ENCODE measurements around the gene TMSB10. TPM values are rescaled to one million over a fixed set of nuclear protein-coding genes. Genes with fewer than 3 reads are reported as not detected.
A peak's percentile ranks its signal among the peaks of the same experiment; 100 is the strongest.

The TMSB10 gene
- total RNA-seq, 1 experiment from 2014 or later: 869 TPM

DNA sequence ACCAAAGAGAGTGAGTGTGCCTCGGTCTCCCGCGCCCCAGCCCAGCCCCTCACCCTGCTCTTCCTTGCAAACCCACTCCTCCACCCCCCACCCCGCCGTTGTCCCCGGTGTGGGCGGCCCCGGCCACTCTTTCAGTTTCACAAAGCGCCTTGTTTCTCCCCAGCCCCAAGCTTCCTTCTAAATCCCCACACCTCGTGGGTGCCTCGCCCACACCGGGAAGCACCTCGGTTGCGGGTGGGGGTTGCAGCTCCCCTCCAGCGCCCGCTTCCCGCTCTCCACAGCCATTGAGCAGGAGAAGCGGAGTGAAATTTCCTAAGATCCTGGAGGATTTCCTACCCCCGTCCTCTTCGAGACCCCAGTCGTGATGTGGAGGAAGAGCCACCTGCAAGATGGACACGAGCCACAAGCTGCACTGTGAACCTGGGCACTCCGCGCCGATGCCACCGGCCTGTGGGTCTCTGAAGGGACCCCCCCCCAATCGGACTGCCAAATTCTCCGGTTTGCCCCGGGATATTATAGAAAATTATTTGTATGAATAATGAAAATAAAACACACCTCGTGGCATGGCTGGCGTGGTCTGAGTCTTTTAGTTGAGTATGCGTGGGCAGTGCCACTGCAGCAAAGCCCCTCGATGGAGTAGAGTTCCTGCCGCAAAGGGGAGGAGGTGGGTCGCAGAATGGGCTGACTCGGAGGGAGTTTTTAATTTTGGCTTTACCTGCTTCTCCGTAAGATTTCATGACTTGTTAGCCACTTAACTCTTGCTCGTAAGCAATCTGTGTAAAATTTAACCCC is 848 bp downstream of the TMSB10 start:
- peak overlapping the region; percentile 70 for H3K27ac Mint-ChIP-seq
- peak overlapping the region; percentile 90 for H3K4me3 Mint-ChIP-seq
- ChIA-PET POLR2A (interaction anchor here (0.7 to 1.4 kb wide), 7 partner anchors 14 to 349 kb away, joined by 3 to 7 read pairs (median 5); partner anchors contain the start of gene KCMF1), CTCF (interaction anchor here (0.5 to 4.8 kb wide), 5 partner anchors 11 to 54 kb away, joined by 3 to 44 read pairs (median 4); no protein-coding TSS in a partner anchor)
- H3K27me3 Mint-ChIP-seq (ENCODE audit: low read depth): peaks cover 34% of the 10 kb centered on the region
- DNase-seq (ENCODE audit: low spot score) (no peak), ATAC-seq (peak; percentile 2; the same call in 1 of the 2 replicates)
- peaks cover 16% of the 10 kb centered on the region for H3K36me3 Mint-ChIP-seq
- peaks cover 25% of the 10 kb centered on the region for H3K4me1 Mint-ChIP-seq
- H3K9me3 Mint-ChIP-seq: peaks cover 25% of the 10 kb centered on the region
- no peak for TF ChIP-seq FOXJ3 (CRISPR knock-in tag; IDR thresholded peaks at IDR 0.05; ENCODE audit: borderline replicate concordance)
- TF ChIP-seq, protein P1, sequence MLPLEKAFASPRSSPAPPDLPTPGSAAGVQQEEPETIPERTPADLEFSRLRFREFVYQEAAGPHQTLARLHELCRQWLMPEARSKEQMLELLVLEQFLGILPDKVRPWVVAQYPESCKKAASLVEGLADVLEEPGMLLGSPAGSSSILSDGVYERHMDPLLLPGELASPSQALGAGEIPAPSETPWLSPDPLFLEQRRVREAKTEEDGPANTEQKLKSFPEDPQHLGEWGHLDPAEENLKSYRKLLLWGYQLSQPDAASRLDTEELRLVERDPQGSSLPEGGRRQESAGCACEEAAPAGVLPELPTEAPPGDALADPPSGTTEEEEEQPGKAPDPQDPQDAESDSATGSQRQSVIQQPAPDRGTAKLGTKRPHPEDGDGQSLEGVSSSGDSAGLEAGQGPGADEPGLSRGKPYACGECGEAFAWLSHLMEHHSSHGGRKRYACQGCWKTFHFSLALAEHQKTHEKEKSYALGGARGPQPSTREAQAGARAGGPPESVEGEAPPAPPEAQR (CRISPR knock-in tag; IDR thresholded peaks at IDR 0.05): no peak
- TF ChIP-seq GTF2I (CRISPR knock-in tag; conservative IDR thresholded peaks at IDR 0.05): no peak
- no peak for TF ChIP-seq HMGA2 (CRISPR knock-in tag; IDR thresholded peaks at IDR 0.05)
- TF ChIP-seq SP1 (CRISPR knock-in tag; conservative IDR thresholded peaks at IDR 0.05): no peak
- TF ChIP-seq TP53 (CRISPR knock-in tag; IDR thresholded peaks at IDR 0.05): no peak
- no peak for TF ChIP-seq GRHL2 (CRISPR knock-in tag; IDR thresholded peaks at IDR 0.05; ENCODE audit: insufficient replicate concordance, severe bottlenecking)
- TF ChIP-seq MXD4 (CRISPR knock-in tag; IDR thresholded peaks at IDR 0.05; ENCODE audit: borderline replicate concordance): no peak
- no peak for TF ChIP-seq ELF4 (CRISPR knock-in tag; IDR thresholded peaks at IDR 0.05; ENCODE audit: low read depth)
- TF ChIP-seq ZNF138 (CRISPR knock-in tag; conservative IDR thresholded peaks at IDR 0.05): no peak
- TF ChIP-seq, protein P2, sequence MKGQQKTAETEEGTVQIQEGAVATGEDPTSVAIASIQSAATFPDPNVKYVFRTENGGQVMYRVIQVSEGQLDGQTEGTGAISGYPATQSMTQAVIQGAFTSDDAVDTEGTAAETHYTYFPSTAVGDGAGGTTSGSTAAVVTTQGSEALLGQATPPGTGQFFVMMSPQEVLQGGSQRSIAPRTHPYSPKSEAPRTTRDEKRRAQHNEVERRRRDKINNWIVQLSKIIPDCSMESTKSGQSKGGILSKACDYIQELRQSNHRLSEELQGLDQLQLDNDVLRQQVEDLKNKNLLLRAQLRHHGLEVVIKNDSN (CRISPR knock-in tag; IDR thresholded peaks at IDR 0.05): no peak
- TF ChIP-seq ZNF121 (CRISPR knock-in tag; IDR thresholded peaks at IDR 0.05): no peak
- no peak for TF ChIP-seq NFATC4 (CRISPR knock-in tag; IDR thresholded peaks at IDR 0.05)
- TF ChIP-seq NFYB (CRISPR knock-in tag; conservative IDR thresholded peaks at IDR 0.05; ENCODE audit: low read depth): no peak
- no peak for TF ChIP-seq JUN (CRISPR knock-in tag; IDR thresholded peaks at IDR 0.05)

DNA sequence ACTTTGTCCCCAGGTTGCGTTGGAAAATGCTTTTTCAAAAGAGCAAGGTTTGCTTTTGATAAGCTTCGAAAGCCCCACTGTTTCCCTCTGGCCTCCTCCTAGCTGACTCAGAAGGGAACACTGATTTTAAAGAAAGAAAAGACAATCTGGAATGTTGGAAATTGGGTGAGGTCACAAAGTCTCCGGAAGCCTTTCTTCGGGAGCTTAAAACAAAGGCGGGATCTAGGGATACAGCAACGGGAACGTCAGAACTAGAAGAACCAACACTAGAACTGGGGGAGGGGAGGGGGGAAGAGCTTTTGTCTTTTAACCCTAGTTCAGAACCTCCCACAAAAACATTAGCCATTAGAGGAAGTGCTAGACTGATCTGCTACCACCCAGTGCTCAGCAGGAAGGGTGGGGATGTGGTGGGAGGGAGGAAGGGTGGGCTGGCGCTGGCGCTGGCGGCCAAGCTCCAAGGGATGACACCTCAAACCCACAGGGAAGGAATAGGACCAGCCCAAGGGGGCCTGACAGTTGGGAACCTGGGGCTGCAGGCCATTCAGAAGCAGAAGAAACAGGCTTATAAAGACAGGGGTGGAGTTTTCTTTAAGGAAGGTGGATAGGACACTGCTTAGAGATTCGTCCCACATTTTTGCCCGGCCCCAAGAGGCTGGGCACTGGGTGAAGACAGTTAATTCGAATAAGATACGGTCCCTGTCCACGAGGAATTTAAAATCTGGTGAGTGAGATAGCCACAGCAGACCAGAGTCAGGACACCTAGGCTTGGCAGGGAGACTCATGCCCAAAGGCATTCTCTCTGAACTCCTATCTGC is 1.7 kb downstream of the TMSB10 start:
- POLR2A ChIA-PET: interaction anchor here (0.7 to 1.4 kb wide), 6 partner anchors 13 to 348 kb away, joined by 3 to 7 read pairs (median 5); no protein-coding TSS in a partner anchor
- Mint-ChIP-seq H3K4me1 (peaks cover 25% of the 10 kb centered on the region), H3K9me3 (peaks cover 29% of the 10 kb centered on the region), H3K4me3 (peak overlapping the region; percentile 90), H3K27me3 (ENCODE audit: low read depth) (peaks cover 27% of the 10 kb centered on the region), H3K36me3 (peaks cover 16% of the 10 kb centered on the region), H3K27ac (peak overlapping the region; percentile 69)
- no peak for DNase-seq (ENCODE audit: low spot score)
- CTCF ChIA-PET: interaction anchor here (0.5 to 4.8 kb wide), 7 partner anchors 10 to 102 kb away, joined by 3 to 44 read pairs (median 4); no protein-coding TSS in a partner anchor
- TF ChIP-seq, protein P3, sequence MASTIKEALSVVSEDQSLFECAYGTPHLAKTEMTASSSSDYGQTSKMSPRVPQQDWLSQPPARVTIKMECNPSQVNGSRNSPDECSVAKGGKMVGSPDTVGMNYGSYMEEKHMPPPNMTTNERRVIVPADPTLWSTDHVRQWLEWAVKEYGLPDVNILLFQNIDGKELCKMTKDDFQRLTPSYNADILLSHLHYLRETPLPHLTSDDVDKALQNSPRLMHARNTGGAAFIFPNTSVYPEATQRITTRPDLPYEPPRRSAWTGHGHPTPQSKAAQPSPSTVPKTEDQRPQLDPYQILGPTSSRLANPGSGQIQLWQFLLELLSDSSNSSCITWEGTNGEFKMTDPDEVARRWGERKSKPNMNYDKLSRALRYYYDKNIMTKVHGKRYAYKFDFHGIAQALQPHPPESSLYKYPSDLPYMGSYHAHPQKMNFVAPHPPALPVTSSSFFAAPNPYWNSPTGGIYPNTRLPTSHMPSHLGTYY (CRISPR knock-in tag; IDR thresholded peaks at IDR 0.05): peak; percentile 72; the same call in 1 of the 2 replicates
- TF ChIP-seq, protein P4, sequence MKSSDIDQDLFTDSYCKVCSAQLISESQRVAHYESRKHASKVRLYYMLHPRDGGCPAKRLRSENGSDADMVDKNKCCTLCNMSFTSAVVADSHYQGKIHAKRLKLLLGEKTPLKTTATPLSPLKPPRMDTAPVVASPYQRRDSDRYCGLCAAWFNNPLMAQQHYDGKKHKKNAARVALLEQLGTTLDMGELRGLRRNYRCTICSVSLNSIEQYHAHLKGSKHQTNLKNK (CRISPR knock-in tag; IDR thresholded peaks at IDR 0.05): 0 out of 2 replicates have a peak, but pooled peaks have one; percentile 4
- TF ChIP-seq MYBL2 (CRISPR knock-in tag; IDR thresholded peaks at IDR 0.05) (0 out of 2 replicates have a peak, but pooled peaks have one; percentile 12), ZNF423 (CRISPR knock-in tag; IDR thresholded peaks at IDR 0.05) (0 out of 2 replicates have a peak, but pooled peaks have one; percentile 16), RORB (CRISPR knock-in tag; IDR thresholded peaks at IDR 0.05) (0 out of 2 replicates have a peak, but pooled peaks have one; percentile 13), EMX1 (CRISPR knock-in tag; IDR thresholded peaks at IDR 0.05) (0 out of 2 replicates have a peak, but pooled peaks have one; percentile 25), ELF4 (CRISPR knock-in tag; IDR thresholded peaks at IDR 0.05; ENCODE audit: low read depth) (no peak)
- TF ChIP-seq, protein P5, sequence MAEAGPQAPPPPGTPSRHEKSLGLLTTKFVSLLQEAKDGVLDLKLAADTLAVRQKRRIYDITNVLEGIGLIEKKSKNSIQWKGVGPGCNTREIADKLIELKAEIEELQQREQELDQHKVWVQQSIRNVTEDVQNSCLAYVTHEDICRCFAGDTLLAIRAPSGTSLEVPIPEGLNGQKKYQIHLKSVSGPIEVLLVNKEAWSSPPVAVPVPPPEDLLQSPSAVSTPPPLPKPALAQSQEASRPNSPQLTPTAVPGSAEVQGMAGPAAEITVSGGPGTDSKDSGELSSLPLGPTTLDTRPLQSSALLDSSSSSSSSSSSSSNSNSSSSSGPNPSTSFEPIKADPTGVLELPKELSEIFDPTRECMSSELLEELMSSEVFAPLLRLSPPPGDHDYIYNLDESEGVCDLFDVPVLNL (CRISPR knock-in tag; IDR thresholded peaks at IDR 0.05; ENCODE audit: borderline replicate concordance, low read depth): no peak
- ATAC-seq: peak; percentile 19
